ENCODE results near the gene SYCP2. TPM values are rescaled to one million over a fixed set of nuclear protein-coding genes. Genes with fewer than 3 reads are reported as not detected.

Gene SYCP2
- total and polyA plus RNA-seq, 2 experiments from 2014 or later: 1.1 to 1.5 TPM

DNA sequence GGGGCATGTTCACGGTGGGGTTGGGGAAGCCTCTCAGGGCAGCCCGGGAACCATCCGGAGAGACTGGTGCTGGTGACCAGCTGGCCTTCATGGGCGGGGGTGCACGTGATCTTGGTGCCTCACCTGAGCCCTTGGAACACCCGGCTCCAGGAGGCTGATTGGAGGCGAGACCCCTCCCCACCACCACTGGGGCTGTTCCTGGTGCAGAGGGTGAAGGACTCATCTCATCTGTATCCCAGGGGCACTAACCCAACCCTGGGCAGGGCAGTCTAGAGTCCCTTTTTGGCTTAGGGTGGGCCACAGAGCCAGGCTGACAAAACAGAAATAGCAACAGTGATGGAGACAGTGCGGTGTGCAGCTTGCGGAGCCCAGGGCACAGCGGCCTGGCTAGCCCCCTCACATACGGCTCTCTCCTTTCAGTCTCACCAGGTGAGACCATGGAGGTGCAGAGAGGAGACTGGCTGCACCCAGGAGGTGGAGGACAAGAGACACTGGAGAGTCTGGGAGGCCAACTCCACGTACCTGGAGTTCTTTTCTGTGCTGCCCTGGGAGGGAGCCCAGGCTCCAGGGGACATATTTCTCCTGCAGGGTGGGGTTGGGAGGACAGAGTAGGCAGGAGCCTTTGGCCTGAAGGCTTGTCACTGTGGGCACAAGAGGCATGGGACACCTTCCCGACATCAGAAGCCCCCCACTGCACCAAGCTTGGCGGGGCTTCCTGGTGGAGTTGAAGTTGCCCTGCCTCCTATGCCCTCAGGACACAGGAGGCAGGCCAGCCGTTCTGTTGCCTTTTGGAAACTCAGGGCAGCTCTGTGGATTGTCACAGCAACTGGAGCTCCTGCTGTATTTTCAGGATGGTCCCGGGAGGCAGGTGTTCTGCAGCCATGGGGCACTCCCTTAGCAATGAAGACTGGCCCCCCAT lies 106.0 kb downstream of the SYCP2 start:
- Histone ChIP-seq H3K4me1 (ENCODE audit: insufficient read depth) (peaks cover 5% of the 10 kb centered on the region), H3K36me3 (replicated peaks; ENCODE audit: insufficient read depth, low read depth) (no peaks in the 10 kb centered on the region), H3K4me2 (no peak overlapping the region), H3K9me2 (replicated peaks; ENCODE audit: insufficient read depth) (no peaks in the 10 kb centered on the region), H4K20me1 (ENCODE audit: insufficient read depth, poor library complexity, severe bottlenecking) (no peaks in the 10 kb centered on the region), H3K79me2 (no peaks in the 10 kb centered on the region), H3K27ac (peak overlapping the region; percentile 83), H3K27me3 (no peaks in the 10 kb centered on the region), H2AFZ (no peak overlapping the region), H3K9me3 (ENCODE audit: low read depth) (no peaks in the 10 kb centered on the region), H3K4me3 (no peak overlapping the region)
- TF ChIP-seq, protein P1, sequence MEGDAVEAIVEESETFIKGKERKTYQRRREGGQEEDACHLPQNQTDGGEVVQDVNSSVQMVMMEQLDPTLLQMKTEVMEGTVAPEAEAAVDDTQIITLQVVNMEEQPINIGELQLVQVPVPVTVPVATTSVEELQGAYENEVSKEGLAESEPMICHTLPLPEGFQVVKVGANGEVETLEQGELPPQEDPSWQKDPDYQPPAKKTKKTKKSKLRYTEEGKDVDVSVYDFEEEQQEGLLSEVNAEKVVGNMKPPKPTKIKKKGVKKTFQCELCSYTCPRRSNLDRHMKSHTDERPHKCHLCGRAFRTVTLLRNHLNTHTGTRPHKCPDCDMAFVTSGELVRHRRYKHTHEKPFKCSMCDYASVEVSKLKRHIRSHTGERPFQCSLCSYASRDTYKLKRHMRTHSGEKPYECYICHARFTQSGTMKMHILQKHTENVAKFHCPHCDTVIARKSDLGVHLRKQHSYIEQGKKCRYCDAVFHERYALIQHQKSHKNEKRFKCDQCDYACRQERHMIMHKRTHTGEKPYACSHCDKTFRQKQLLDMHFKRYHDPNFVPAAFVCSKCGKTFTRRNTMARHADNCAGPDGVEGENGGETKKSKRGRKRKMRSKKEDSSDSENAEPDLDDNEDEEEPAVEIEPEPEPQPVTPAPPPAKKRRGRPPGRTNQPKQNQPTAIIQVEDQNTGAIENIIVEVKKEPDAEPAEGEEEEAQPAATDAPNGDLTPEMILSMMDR (IDR thresholded peaks at IDR 0.05; ENCODE audit: poor library complexity): no peak
- TF ChIP-seq EZH2phosphoT487 (IDR thresholded peaks at IDR 0.05; ENCODE audit: low read depth, severe bottlenecking, unreplicated experiment): no peak
- TF ChIP-seq EZH2 (IDR thresholded peaks at IDR 0.05; ENCODE audit: borderline replicate concordance): no peak
- WGBS (ENCODE audit: low lambda C conversion rate, missing lambda C conversion rate): 86% methylated on average over 16 of the region's 16 CpGs
- DNase-seq (ENCODE audit: low spot score): no peak

DNA sequence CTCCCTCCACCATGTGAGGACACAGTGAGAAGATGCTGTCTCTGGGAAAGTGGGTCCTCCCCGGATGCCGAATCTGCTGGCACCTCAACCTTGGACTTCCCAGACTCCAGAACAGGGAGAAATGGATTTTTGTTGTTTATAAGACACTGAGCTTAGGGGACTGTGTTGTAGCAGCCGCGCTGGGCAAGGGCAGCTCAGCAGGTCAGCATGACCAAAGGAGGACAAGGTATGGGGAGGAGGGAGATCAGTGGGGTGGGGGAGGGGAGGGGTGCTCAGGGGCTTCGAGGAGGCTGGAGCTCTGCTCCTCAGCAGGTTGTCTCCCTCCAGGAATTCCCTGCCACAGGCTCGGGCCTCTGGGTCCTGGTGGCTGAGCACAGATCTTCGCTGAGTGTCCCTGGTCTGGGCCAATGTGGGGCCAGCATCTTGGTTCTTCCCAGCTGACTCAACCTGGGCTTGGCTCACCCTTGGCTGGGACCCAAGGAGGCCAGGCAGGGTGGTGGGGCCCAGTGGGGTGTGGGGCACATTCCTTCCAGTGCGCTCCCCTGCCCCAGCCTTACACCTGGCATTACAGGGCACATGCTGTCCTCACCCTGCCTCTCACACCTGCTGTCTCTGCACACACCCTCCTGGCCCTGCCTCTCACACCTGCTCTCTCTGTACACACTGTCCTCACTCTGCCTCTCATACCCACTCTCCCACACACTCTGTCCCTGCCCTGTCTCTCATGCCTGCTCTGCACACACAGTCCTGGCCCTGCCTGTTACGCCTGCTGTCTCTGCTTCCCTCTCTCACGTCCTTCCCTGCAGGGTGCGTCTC lies 107.3 kb downstream of the SYCP2 start:
- no peaks in the 10 kb centered on the region for H3K9me2 ChIP-seq (replicated peaks; ENCODE audit: insufficient read depth)
- no peaks in the 10 kb centered on the region for H4K20me1 ChIP-seq (ENCODE audit: insufficient read depth, poor library complexity, severe bottlenecking)
- H3K36me3 ChIP-seq (replicated peaks; ENCODE audit: insufficient read depth, low read depth): no peaks in the 10 kb centered on the region
- H3K4me1 ChIP-seq (ENCODE audit: insufficient read depth): peaks cover 5% of the 10 kb centered on the region
- H3K27me3 ChIP-seq: no peaks in the 10 kb centered on the region
- DNase-seq (ENCODE audit: low spot score): peak; percentile 72
- no peaks in the 10 kb centered on the region for H3K9me3 ChIP-seq (ENCODE audit: low read depth)
- H3K79me2 ChIP-seq: no peaks in the 10 kb centered on the region
- 74% methylated on average over 10 of the region's 11 CpGs for WGBS (ENCODE audit: low lambda C conversion rate, missing lambda C conversion rate)
- no peak overlapping the region for H3K4me3 ChIP-seq
- no peak overlapping the region for H3K4me2 ChIP-seq
- no peak overlapping the region for H2AFZ ChIP-seq
- peak overlapping the region; percentile 83 for H3K27ac ChIP-seq
- TF ChIP-seq EZH2phosphoT487 (IDR thresholded peaks at IDR 0.05; ENCODE audit: low read depth, severe bottlenecking, unreplicated experiment) (no peak), EZH2 (IDR thresholded peaks at IDR 0.05; ENCODE audit: borderline replicate concordance) (no peak)
- TF ChIP-seq, protein P1 (IDR thresholded peaks at IDR 0.05; ENCODE audit: poor library complexity): no peak

DNA sequence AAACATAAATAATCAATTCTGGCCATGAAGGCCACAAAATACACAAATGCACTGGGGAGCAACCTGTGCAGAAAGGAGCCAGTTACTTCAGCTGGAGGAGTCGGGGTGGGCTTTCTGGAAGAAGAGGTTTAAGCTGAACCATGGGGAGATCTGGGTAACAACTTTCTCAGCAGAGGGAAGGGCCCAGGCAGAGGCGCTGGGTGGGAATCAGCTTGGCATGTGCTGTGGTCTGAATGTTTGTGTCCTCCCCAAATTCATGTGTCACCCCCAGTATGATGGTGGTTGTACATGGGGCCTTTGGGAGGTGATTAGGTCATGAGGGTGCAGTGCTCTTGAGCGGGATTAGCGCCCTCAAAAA lies 107.9 kb downstream of the SYCP2 start:
- H3K4me1 ChIP-seq (ENCODE audit: insufficient read depth): peaks cover 5% of the 10 kb centered on the region
- H3K79me2 ChIP-seq: no peaks in the 10 kb centered on the region
- no peak overlapping the region for H2AFZ ChIP-seq
- H3K9me2 ChIP-seq (replicated peaks; ENCODE audit: insufficient read depth): no peaks in the 10 kb centered on the region
- H3K4me3 ChIP-seq: no peak overlapping the region
- no peak overlapping the region for H3K4me2 ChIP-seq
- 84% methylated on average over 4 of the region's 4 CpGs for WGBS (ENCODE audit: low lambda C conversion rate, missing lambda C conversion rate)
- H4K20me1 ChIP-seq (ENCODE audit: insufficient read depth, poor library complexity, severe bottlenecking): no peaks in the 10 kb centered on the region
- H3K27ac ChIP-seq: peak overlapping the region; percentile 78
- DNase-seq (ENCODE audit: low spot score): no peak
- no peaks in the 10 kb centered on the region for H3K9me3 ChIP-seq (ENCODE audit: low read depth)
- no peaks in the 10 kb centered on the region for H3K27me3 ChIP-seq
- TF ChIP-seq, protein P1 (IDR thresholded peaks at IDR 0.05; ENCODE audit: poor library complexity): no peak
- TF ChIP-seq EZH2 (IDR thresholded peaks at IDR 0.05; ENCODE audit: borderline replicate concordance) (no peak), EZH2phosphoT487 (IDR thresholded peaks at IDR 0.05; ENCODE audit: low read depth, severe bottlenecking, unreplicated experiment) (no peak)
- H3K36me3 ChIP-seq (replicated peaks; ENCODE audit: insufficient read depth, low read depth): no peaks in the 10 kb centered on the region
